D721Med (cell line): ENCODE measurements around the gene CENPA.

Experiments used
- DNase-seq: peaks from one replicate; pipeline ENCODE4 v3.0.0; 2011; ENCODE audit warnings: low spot score; ENCODE audit not compliant: insufficient read length
- FAIRE-seq: peaks from 2 replicates; lab custom pipeline; 2011; peaks lifted over from hg19 to GRCh38; lab: Jason Lieb, UNC
- CTCF ChIP-seq: IDR thresholded peaks from 2 replicates; pipeline ENCODE4 v1.5.1; 2012; ENCODE audit warnings: mild to moderate bottlenecking, control low read depth; ENCODE audit not compliant: insufficient read depth; ENCODE audit errors: missing control alignments

CENPA gene

GRCh38 chr2:26785431-26786206 is at the start of gene CENPA:
CENPA (plus strand) TSS chr2:26786056; CDS start chr2:26786197, 141 bp downstream.
- DNase-seq (peak; percentile 97), FAIRE-seq (peak; percentile 11)
- peak; percentile 4 for TF ChIP-seq CTCF

- DNase-seq: no peak
- no peak for TF ChIP-seq CTCF
- FAIRE-seq: no peak
Measured at GRCh38 chr2:26737221-26737620, 48.6 kb upstream of the CENPA start.

GRCh38 chr2:26738481-26738880 is 47.4 kb upstream of the CENPA start:
- FAIRE-seq: no peak
- no peak for TF ChIP-seq CTCF
- peak; percentile 5 for DNase-seq

- TF ChIP-seq CTCF: no peak
- no peak for FAIRE-seq
Measured at GRCh38 chr2:26739514-26739913, 46.3 kb upstream of the CENPA start.

GRCh38 chr2:26740346-26740745 is 45.5 kb upstream of the CENPA start:
- no peak for TF ChIP-seq CTCF
- FAIRE-seq (no peak), DNase-seq (no peak)

More at GRCh38 chr2:26739514-26739913, 46.3 kb upstream of the CENPA start:
- no peak for DNase-seq

- FAIRE-seq (no peak), DNase-seq (peak; percentile 6)
- peak; percentile 31 for TF ChIP-seq CTCF
Measured at GRCh38 chr2:26740890-26741302, 45.0 kb upstream of the CENPA start.
